SK-N-SH (cell line): ENCODE data around the gene MAP1LC3A.

Source experiments
- GABPA ChIP-seq: IDR thresholded peaks from 2 replicates; pipeline ENCODE4 v1.4.0; 2012; ENCODE audit warnings: low read depth, mild to moderate bottlenecking
- POLR2AphosphoS5 ChIP-seq: IDR thresholded peaks from 2 replicates; pipeline ENCODE4 v1.6.1; 2012; ENCODE audit warnings: low read depth, low read length
- SMC3 ChIP-seq: IDR thresholded peaks from 2 replicates; pipeline ENCODE4 v1.6.1; 2012; ENCODE audit warnings: low read depth, low read length, improper control_type of control experiment

- TF ChIP-seq SMC3 (no peak), POLR2AphosphoS5 (no peak), GABPA (no peak)
Observed at GRCh38 chr20:34517114-34517505, 41.4 kb upstream of the MAP1LC3A start.
